ENCODE measurements around the gene NYAP1. TPM values are rescaled to one million over a fixed set of nuclear protein-coding genes. Genes with fewer than 3 reads are reported as not detected.
A peak's percentile ranks its signal among the peaks of the same experiment; 100 is the strongest.

Gene NYAP1
- total and polyA plus RNA-seq, 7 experiments from 2014 or later = 0.11 to 0.64 (median 0.44) TPM; not detected in 2

- DNase-seq (no peak), ATAC-seq (no peak)
- H3K27me3 Mint-ChIP-seq = peaks cover 0 to 7% (median 0%) of the 10 kb centered on the region in 5 donors
- H3K4me1 Mint-ChIP-seq = peaks cover 12 to 23% (median 17%) of the 10 kb centered on the region in 7 donors
- CTCF ChIA-PET = no interaction called here
- Histone ChIP-seq H3K9me3 (ENCODE audit: control insufficient read depth in 2 of 3, low read length in 3 of 3) (no peaks in the 10 kb centered on the region), H3K4me3 (ENCODE audit: low read length) (no peak overlapping the region), H3K27me3 (ENCODE audit: control insufficient read depth in 2 of 2, insufficient read depth in 2 of 2, low read length in 2 of 2) (no peaks in the 10 kb centered on the region), H3K4me1 (ENCODE audit: control insufficient read depth in 2 of 2, insufficient read depth in 2 of 2, low read length in 2 of 2) (peaks cover 3 to 9% of the 10 kb centered on the region in 2 donors), H3K27ac (ENCODE audit: low read depth, low read length) (no peak overlapping the region), H3K36me3 (ENCODE audit: control insufficient read depth in 2 of 3, insufficient read depth in 3 of 3, low read length in 3 of 3) (no peaks in the 10 kb centered on the region)
- peaks cover 0 to 2% (median 0%) of the 10 kb centered on the region in 11 donors for H3K9me3 Mint-ChIP-seq
- intact Hi-C loops (cut with micrococcal nuclease) = no loop called here
- H3K27ac Mint-ChIP-seq = peak overlapping the region in 3 of 9 donors; percentile 3 to 63 (median 45)
- POLR2A ChIA-PET = no interaction called here
- no peaks in the 10 kb centered on the region for H3K36me3 Mint-ChIP-seq
- H3K4me3 Mint-ChIP-seq = no peak overlapping the region
Measured at GRCh38 chr7:100510437-100511239, 26.9 kb downstream of the NYAP1 start.

GRCh38 chr7:100513212-100513810 is 29.6 kb downstream of the NYAP1 start:
- H3K4me3 Mint-ChIP-seq = peak overlapping the region in 3 of 10 donors; percentile 7 to 32 (median 12)
- CTCF ChIA-PET = interaction anchor here (0.6 to 0.7 kb wide), 2 partner anchors 20 to 434 kb away, joined by 3 to 6 read pairs; no protein-coding TSS in a partner anchor
- POLR2A ChIA-PET = no interaction called here
- Histone ChIP-seq H3K36me3 (ENCODE audit: control insufficient read depth in 2 of 3, insufficient read depth in 3 of 3, low read length in 3 of 3) (no peaks in the 10 kb centered on the region), H3K9me3 (ENCODE audit: control insufficient read depth in 2 of 3, low read length in 3 of 3) (no peaks in the 10 kb centered on the region), H3K27me3 (ENCODE audit: control insufficient read depth in 2 of 2, insufficient read depth in 2 of 2, low read length in 2 of 2) (no peaks in the 10 kb centered on the region), H3K27ac (ENCODE audit: low read depth, low read length) (no peak overlapping the region), H3K4me3 (ENCODE audit: low read length) (no peak overlapping the region), H3K4me1 (ENCODE audit: control insufficient read depth in 2 of 2, insufficient read depth in 2 of 2, low read length in 2 of 2) (peaks cover 23 to 29% of the 10 kb centered on the region in 2 donors)
- DNase-seq (no peak), ATAC-seq (no peak)
- no peaks in the 10 kb centered on the region for H3K36me3 Mint-ChIP-seq
- peaks cover 0 to 4% (median 0%) of the 10 kb centered on the region in 5 donors for H3K27me3 Mint-ChIP-seq
- intact Hi-C loops (cut with micrococcal nuclease) = no loop called here
- peak overlapping the region in 2 of 9 donors; percentile 55 to 73 for H3K27ac Mint-ChIP-seq
- no peaks in the 10 kb centered on the region for H3K9me3 Mint-ChIP-seq
- H3K4me1 Mint-ChIP-seq = peaks cover 19 to 41% (median 31%) of the 10 kb centered on the region in 7 donors

- ChIA-PET POLR2A (interaction anchor here (1.0 to 1.7 kb wide), 5 partner anchors 8 to 71 kb away, joined by 3 to 8 read pairs (median 3); partner anchors contain the start of genes FBXO24 and LRCH4), CTCF (interaction anchor here (0.6 to 1.6 kb wide), 6 partner anchors 32 to 628 kb away, joined by 3 to 13 read pairs (median 4); no protein-coding TSS in a partner anchor)
- Histone ChIP-seq H3K27me3 (ENCODE audit: control insufficient read depth in 2 of 2, insufficient read depth in 2 of 2, low read length in 2 of 2) (no peaks in the 10 kb centered on the region), H3K27ac (ENCODE audit: low read depth, low read length) (no peak overlapping the region), H3K9me3 (ENCODE audit: control insufficient read depth in 2 of 3, low read length in 3 of 3) (no peaks in the 10 kb centered on the region), H3K4me1 (ENCODE audit: control insufficient read depth in 2 of 2, insufficient read depth in 2 of 2, low read length in 2 of 2) (peaks cover 23 to 29% of the 10 kb centered on the region in 2 donors), H3K36me3 (ENCODE audit: control insufficient read depth in 2 of 3, insufficient read depth in 3 of 3, low read length in 3 of 3) (no peaks in the 10 kb centered on the region), H3K4me3 (ENCODE audit: low read length) (no peak overlapping the region)
- no peaks in the 10 kb centered on the region for H3K9me3 Mint-ChIP-seq
- H3K4me1 Mint-ChIP-seq = peaks cover 20 to 50% (median 31%) of the 10 kb centered on the region in 7 donors
- no peak for DNase-seq
- H3K27ac Mint-ChIP-seq = peak overlapping the region in 6 of 9 donors; percentile 66 to 92 (median 83)
- peak overlapping the region in 7 of 10 donors; percentile 51 to 77 (median 63) for H3K4me3 Mint-ChIP-seq
- intact Hi-C loops (cut with micrococcal nuclease) = no loop called here
- H3K36me3 Mint-ChIP-seq = no peaks in the 10 kb centered on the region
- no peak for ATAC-seq
- peaks cover 0 to 3% (median 0%) of the 10 kb centered on the region in 5 donors for H3K27me3 Mint-ChIP-seq
Measured at GRCh38 chr7:100515072-100515532, 31.4 kb downstream of the NYAP1 start.

GRCh38 chr7:100516135-100516812 is 32.5 kb downstream of the NYAP1 start:
- peak; percentile 89 for ATAC-seq
- Histone ChIP-seq H3K4me1 (ENCODE audit: control insufficient read depth in 2 of 2, insufficient read depth in 2 of 2, low read length in 2 of 2) (peaks cover 23 to 29% of the 10 kb centered on the region in 2 donors), H3K4me3 (ENCODE audit: low read length) (peak overlapping the region; percentile 41), H3K36me3 (ENCODE audit: control insufficient read depth in 2 of 3, insufficient read depth in 3 of 3, low read length in 3 of 3) (no peaks in the 10 kb centered on the region), H3K27ac (ENCODE audit: low read depth, low read length) (peak overlapping the region; percentile 52), H3K9me3 (ENCODE audit: control insufficient read depth in 2 of 3, low read length in 3 of 3) (no peaks in the 10 kb centered on the region), H3K27me3 (ENCODE audit: control insufficient read depth in 2 of 2, insufficient read depth in 2 of 2, low read length in 2 of 2) (no peaks in the 10 kb centered on the region)
- no peaks in the 10 kb centered on the region for H3K36me3 Mint-ChIP-seq
- peak overlapping the region; percentile 38 to 92 (median 81) for H3K27ac Mint-ChIP-seq
- H3K27me3 Mint-ChIP-seq = peaks cover 0 to 3% (median 0%) of the 10 kb centered on the region in 5 donors
- ChIA-PET POLR2A (interaction anchor here (0.9 to 1.7 kb wide), 13 partner anchors 9 to 70 kb away, joined by 3 to 13 read pairs (median 3); partner anchors contain the start of genes AGFG2, FBXO24 and LRCH4), CTCF (interaction anchor here (0.6 to 1.6 kb wide), 7 partner anchors 17 to 52 kb away, joined by 3 to 13 read pairs (median 4); no protein-coding TSS in a partner anchor)
- H3K9me3 Mint-ChIP-seq = no peaks in the 10 kb centered on the region
- DNase-seq = peak in 7 of 9 donors; percentile 34 to 70 (median 55)
- intact Hi-C loops (cut with micrococcal nuclease) = loop anchor here (1.0 to 2.0 kb wide), 6 partner anchors 23 to 43 kb away; partner anchors contain the start of genes AGFG2 (in 2 of the 2) and TSC22D4 (in 2 of the 2)
- peak overlapping the region; percentile 51 to 79 (median 74) for H3K4me3 Mint-ChIP-seq
- H3K4me1 Mint-ChIP-seq = peaks cover 23 to 55% (median 33%) of the 10 kb centered on the region in 7 donors

- intact Hi-C loops (cut with micrococcal nuclease) = loop anchor here in 1 of 2 donors (2.0 kb wide), 2 partner anchors 21 to 39 kb away; partner anchors contain the start of genes AGFG2 and TSC22D4
- no peaks in the 10 kb centered on the region for H3K9me3 Mint-ChIP-seq
- Histone ChIP-seq H3K27me3 (ENCODE audit: control insufficient read depth in 2 of 2, insufficient read depth in 2 of 2, low read length in 2 of 2) (no peaks in the 10 kb centered on the region), H3K4me3 (ENCODE audit: low read length) (no peak overlapping the region), H3K9me3 (ENCODE audit: control insufficient read depth in 2 of 3, low read length in 3 of 3) (no peaks in the 10 kb centered on the region), H3K4me1 (ENCODE audit: control insufficient read depth in 2 of 2, insufficient read depth in 2 of 2, low read length in 2 of 2) (peaks cover 23 to 29% of the 10 kb centered on the region in 2 donors), H3K36me3 (ENCODE audit: control insufficient read depth in 2 of 3, insufficient read depth in 3 of 3, low read length in 3 of 3) (no peaks in the 10 kb centered on the region), H3K27ac (ENCODE audit: low read depth, low read length) (no peak overlapping the region)
- POLR2A ChIA-PET = interaction anchor here (1.0 to 2.0 kb wide), 5 partner anchors 9 to 38 kb away, joined by 3 to 5 read pairs (median 4); no protein-coding TSS in a partner anchor
- H3K4me1 Mint-ChIP-seq = peaks cover 23 to 59% (median 36%) of the 10 kb centered on the region in 7 donors
- ATAC-seq = no peak
- DNase-seq = no peak
- no peaks in the 10 kb centered on the region for H3K36me3 Mint-ChIP-seq
- CTCF ChIA-PET = interaction anchor here (0.7 to 1.5 kb wide), 2 partner anchors 42 to 96 kb away, joined by 3 to 6 read pairs; no protein-coding TSS in a partner anchor
- peak overlapping the region in 4 of 9 donors; percentile 38 to 64 (median 39) for H3K27ac Mint-ChIP-seq
- peaks cover 0 to 3% (median 0%) of the 10 kb centered on the region in 5 donors for H3K27me3 Mint-ChIP-seq
- peak overlapping the region in 6 of 10 donors; percentile 16 to 68 (median 39) for H3K4me3 Mint-ChIP-seq
Measured at GRCh38 chr7:100517305-100517704, 33.6 kb downstream of the NYAP1 start.

Data from naive thymus-derived CD4-positive, alpha-beta T cell (primary cell).